HG03097 (cell line): ENCODE results near the gene ITIH5.

Experiments used
- ATAC-seq: cut with Tn5 transposase; IDR thresholded peaks from one replicate; pipeline ENCODE4 v1.9.1; 2021; ENCODE audit not compliant: unreplicated experiment, low FRiP score

The ITIH5 gene

DNA sequence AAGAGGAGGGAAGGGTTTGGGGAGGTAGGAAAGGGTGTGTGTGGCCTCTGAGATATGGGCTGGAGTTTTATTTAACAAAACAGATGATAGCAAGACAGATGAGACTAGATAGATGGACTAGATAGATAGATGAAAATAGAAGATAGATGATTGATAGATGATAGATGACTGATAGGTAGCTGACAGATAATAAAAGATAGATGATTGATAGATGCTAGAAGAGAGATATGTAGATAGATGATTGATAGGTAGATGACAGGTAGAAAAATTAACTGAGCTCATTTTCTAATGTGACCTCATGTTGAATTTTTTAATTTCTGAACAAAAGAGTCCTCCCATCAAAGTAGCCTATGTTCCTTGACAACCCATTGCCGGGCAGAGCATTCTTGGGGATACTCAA is 139.3 kb downstream of the ITIH5 start:
- no peak for ATAC-seq

DNA sequence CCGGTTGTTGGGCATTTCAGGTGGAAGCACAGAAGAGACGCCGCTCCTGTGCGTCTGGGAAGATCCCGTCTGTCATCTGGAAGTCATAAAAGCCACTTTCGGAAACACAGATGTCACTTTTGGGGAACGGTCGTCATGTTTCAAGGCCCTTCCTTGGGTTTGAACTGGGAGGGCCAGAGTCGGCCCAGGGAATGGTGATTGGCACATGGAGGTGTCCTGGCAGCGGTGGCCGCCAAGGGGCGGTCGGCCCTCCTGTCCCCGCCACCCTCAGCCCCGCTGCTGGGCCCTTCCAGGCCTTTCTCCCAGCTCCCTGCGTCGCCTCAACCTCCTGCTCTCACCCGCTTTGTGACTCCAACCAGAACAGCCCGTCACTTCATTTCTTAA is 140.8 kb downstream of the ITIH5 start:
- ATAC-seq = no peak

DNA sequence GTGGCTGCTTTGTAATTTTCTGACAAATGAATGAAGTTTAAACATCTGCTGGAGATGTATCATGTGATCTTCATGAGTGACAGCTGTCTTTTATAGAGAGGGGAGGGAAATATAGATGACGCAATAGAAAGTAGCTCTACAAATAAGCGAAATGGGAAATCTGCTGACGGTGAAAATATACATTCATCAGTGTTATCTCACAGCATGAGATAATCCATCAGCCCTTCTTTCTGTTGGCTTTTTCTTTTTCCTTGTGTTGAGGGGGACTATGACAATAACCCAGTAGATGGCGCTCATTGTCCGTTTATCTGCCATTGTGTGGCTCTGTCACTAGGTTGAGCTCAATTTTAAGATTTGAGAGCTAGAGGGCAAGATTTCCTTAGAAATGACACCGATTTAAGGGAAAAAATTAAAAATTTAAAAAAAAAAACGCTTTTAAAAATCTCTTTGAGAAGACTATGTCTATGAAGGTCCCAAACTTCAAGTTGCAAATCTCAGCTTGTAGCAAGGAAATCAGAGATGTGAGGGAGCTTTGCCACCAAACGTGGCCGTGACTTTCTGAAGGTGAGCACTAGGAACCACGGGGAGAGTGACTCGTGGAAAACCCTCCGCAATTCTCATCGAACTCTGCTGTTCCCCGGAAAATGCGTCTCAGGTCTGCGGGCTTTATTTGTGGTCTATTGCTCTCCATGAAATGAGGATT is 141.3 kb downstream of the ITIH5 start:
- peak; percentile 73 for ATAC-seq

GRCh38 chr10:7523656-7524055 is 143.1 kb downstream of the ITIH5 start:
- ATAC-seq = no peak

GRCh38 chr10:7520507-7521485 is 146.0 kb downstream of the ITIH5 start:
- ATAC-seq = peak; percentile 67

DNA sequence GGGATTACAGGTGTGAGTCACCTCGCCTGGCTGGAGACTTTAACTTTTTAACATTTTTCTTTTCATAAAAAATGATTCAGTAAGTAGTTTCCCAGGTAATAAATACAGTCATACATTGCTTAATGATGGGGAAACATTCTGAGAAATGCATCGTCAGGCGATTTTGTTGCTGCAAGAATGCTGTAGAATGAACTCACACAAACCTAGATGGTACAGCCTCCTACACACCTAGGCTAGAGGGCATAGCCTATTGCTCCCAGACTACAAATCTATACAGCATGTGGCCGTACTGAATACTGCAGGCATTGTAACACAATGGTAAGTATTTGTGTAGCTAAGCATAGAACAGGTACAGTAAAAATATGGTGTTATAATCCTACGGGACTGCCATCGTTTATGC is 147.4 kb downstream of the ITIH5 start:
- ATAC-seq = no peak

DNA sequence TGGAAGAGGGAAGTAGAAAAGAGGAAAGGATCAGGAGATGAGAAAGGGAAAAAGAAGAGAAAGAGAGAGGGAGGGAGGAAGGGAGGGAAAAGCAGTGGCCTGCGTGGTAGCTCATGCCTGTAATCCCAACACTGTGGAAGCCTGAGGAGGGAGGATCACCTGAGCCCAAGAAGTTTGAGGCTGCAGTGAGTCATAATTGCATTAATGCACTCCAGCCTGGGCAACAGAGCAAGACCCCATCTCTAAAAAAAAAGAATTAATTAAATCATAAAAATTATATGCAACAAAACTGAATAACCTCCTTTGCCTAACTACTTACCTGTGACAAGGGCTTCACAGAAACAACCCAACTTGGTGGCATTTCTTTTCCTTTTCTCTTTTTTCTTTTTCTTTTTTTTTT is 148.1 kb downstream of the ITIH5 start:
- no peak for ATAC-seq

DNA sequence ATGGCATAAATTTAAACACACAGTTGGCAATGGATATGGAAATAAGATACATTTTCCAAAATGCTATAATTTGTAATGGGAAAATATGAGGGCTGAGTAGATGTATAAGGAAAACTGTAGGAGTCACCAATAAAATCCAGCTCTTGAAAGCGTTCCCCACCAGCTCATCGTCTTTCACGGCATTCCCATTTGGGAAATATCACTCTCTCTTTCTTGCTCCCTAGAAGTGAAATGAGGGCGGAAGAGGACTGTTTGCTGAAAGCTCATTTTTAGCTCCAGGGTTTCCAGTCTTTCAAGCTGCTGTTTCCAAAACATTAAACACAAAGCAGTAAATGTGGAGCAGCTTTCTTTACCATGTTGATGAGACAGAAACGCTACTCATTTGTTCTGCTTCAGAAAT is 151.3 kb downstream of the ITIH5 start:
- ATAC-seq = no peak

DNA sequence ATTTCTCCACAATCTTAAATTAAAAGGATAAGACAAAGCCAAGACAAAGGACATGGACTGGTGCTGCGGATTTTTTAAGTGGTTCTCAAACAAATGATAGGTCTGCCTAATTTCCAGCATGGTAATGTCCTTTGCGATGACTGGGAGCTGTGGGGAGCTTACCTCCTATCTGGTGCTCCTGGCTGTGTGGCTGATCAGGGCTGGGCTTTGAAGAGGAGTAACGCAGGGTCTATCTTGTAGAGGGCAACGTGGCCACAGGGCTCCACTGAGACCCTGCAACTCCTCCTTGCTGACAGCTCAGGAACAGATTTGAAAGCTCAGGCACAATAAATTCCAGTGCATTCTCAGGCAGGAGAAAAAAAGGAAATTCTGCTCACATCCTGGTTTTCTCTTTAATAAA is 152.8 kb downstream of the ITIH5 start:
- no peak for ATAC-seq

DNA sequence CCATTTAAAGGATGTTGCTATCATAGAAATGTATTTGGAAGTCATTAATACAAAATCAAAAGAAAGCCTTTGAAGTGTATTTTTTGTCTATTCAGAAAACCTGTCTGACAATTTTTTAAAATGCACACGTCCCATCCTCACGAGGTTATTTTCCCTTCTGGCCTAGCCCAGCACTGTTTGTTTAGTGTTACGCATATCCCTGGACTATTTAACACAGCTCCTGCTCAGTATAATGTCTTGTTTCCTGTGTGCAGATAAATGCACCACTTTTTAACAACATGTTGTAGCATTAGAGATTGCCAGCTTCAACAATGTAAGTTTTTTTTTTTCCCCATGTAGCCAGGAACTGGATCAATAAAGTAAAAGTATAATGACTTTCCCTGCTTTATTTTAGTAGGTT is 153.3 kb downstream of the ITIH5 start:
- ATAC-seq = no peak

- no peak for ATAC-seq
Measured at GRCh38 chr10:7512487-7512886, 154.3 kb downstream of the ITIH5 start.

DNA sequence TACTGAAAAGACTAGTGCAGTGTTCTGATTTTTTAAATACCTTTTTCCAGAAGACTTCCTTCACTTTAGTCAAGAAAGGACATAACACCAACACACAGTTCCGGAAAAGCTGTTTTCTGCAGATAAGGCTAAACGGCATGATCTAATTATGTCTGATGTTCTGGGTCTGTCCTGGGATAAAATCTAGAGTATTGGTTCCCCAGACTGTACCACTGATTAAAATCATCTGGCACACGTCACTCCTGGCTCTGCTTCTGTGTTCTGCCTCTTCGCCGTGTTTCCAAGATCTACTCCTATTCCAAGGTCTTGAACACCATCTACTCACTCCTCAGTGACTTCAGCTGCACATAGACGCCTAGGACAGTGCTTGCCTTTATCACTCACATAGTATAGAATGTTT is 155.2 kb downstream of the ITIH5 start:
- ATAC-seq = no peak
